GOT3 (cell line): ENCODE data around the gene LGALS13.

Experiments used
- DNase-seq: peaks from one replicate; lab custom pipeline; 2025; ENCODE audit warnings: mixed read lengths; lab: John Stamatoyannopoulos, UW

Gene LGALS13, protein sequence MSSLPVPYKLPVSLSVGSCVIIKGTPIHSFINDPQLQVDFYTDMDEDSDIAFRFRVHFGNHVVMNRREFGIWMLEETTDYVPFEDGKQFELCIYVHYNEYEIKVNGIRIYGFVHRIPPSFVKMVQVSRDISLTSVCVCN

DNA sequence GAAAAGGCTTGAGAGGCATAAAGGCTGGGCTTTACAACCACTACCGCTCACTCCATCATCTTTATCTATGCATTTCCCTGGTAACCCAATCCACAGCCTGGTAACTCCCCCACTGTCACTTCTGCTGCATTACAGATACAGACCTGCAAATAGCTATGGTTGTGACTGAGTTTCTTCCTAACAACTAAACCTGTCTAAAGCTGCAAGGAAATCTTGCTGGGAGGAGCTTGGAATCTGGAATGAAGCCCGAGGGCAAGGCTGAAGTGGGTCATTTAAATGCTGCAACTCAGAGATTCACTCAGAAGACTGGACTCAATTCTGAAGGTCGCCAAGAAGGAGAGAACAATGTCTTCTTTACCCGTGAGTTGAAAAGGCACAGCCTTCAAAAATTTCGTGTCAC lies at the start of gene LGALS13:
Gene LGALS13 (plus strand): TSS at position 301 of the 400 bp plus-strand sequence. CDS start 45 bp downstream, at position 346.
- no peak for DNase-seq

DNA sequence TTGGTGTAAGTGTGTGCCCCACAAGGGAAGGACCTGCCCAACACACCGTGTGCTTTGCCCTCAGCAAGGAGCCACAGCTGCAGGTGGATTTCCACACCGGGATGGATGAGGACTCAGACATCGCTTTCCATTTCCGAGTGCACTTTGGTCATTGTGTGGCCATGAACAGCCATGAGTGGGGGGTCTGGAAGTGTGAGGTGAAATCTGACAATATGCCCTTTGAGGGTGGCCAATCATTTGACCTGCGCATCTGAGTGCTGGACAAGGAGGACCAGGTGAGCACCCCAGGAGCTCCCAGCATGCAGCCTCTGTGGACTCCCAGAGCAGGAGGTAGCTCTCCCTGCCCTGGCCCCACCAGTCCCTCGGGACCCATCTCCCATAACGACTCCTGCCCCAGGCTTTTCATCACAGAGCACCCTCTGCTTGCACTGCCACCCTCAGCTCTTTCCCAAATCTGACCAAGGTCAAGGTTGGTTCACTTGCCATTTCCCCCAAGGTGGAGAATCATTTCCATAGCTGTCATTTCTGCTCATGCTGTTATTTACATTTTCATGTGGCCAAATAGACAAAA lies 49.2 kb upstream of the LGALS13 start:
- no peak for DNase-seq

DNA sequence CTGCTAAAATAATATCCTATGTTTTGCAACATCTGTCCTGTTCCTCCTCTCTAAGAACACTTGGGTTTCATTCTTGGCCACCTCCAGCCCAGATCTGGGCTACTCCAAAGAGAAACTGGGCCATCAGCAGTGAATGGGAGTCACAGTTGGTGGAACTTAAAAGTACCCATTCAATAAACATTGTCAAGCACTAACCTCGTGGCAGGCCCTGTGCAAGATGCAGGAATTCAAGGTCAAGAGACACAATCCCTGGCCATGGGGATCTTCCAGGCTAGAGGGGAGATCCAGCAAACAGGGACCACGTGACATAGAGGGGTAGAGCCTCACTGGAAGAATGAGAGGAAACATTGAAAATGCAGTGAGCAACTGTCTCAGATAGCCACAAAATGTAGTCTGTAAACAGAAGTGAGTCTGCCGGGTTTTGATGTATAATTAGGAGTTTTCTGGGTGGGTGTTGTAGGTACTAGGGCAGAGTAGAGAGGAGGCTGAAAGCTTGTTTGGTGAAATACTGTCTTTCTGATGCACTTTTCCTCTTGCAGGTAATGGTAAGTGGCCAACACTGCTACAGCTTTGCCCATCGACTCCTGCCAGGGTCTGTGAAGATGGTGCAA lies 47.5 kb upstream of the LGALS13 start:
- DNase-seq = no peak

DNA sequence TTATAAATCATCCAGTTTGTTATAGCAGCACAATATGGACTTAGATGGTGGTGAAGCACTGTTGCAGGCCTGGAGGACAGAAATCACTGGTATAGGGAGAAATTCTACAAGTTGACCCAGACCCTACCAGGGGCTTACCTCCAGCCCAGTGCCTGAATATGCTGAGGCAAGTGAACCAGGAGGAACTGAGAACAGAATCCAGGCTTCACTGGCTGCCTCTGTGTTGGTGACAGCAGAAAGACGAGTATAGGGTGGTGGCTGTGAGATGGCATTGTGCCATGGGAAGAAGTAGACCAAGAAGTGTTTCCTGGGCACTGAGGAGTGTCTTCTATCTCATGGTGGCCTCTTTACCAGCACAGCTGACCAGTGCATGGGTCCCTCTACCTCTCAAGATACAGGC lies 46.4 kb upstream of the LGALS13 start:
- DNase-seq = no peak

DNA sequence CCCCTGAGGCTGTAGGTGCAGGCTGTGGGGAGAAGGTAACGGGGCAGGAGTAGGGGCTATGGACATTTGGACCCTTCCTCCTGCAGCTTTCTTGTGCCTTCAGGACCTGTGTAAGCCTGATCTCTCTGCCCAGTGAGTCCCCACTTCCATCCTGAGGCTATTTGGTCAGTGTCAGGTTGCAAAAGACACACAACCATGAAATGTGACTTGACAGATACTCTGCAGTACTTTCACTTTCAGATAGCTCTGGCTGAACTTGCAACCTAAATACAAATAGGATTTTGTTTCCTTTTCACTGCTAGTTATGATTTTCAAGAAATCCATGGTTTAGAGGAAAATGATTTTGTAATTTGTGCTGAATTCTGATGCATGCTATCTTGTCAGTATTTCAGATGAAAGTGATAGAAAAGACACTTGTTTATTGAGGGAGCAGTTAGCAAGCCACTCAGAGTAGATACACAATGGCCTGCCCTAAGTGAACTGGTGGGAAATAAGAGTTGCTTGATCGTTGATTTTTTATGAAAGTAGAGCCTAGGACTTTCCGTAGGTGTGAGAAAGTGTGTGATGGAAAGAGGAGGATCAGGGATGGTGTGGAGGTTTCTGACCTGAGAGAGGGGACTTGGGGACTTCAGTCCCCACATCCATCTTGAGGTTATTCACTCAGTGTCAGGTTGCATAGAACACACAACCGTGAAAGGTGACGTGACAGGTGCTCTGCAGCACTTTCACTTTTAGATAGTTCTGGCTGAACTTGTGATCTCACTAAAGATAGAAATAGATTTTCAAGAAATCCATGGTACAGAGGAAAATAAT lies 44.3 kb upstream of the LGALS13 start:
- DNase-seq = no peak

DNA sequence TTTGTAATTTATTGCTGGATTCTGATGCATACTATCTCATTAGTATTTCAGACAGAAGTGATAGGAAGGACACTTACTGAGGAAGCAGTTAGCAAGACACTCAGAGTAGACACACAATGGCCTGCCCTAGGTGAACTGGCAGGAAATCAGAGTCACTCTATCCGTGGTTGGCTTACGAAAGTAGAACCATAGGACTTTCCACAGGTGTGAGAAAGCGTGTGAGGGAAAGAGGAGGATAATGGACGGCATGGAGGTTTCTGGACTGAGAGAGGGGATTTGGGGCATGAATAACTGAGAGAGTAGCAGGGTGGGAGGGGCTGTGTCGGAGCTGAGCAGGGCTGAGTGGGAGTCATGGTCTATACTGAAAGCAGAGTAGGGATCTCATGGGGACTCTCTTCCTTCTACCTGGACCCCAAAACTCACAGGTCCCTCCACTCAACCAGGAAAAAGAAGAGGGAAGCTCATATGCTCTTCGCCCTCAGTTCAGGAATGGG lies 43.7 kb upstream of the LGALS13 start:
- no peak for DNase-seq

DNA sequence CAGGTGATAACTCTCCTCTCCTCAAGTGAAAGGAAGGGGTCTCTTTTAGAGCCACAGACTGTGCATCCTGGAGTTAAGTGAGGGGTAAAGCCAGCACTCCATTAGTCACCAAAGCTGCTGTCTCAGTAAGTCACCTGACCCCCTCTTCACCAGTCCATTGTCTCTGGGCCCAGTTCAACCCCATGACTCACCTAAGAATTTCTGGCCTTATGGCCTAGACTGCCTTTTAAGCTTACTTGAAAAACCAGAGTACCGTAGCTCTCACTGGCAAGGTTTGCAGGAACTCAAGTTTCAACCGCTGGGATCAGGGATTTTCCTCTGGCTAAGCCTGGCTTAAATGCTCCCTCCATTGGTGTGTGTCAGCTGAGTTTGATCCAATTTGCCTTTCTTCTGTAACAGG lies 38.9 kb upstream of the LGALS13 start:
- DNase-seq = no peak

DNA sequence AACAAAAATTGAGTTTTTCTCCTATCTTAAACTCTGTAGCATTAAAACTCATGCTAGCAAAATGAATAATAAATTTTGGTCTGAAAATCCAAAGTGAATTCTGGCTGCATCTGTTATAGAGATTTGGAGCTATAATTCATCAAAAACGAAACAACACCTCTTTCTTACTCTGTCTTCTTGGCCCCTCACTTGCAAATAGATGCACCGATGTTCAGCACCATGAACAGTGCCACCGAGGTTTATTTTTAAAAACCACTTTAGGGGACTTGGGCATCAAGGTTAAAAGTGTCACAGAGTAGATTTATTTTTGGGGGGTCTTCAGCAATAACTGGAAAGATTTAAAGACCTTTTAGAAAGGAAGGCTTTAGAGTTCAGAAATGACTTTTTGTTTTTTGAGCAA lies 36.3 kb upstream of the LGALS13 start:
- no peak for DNase-seq

DNA sequence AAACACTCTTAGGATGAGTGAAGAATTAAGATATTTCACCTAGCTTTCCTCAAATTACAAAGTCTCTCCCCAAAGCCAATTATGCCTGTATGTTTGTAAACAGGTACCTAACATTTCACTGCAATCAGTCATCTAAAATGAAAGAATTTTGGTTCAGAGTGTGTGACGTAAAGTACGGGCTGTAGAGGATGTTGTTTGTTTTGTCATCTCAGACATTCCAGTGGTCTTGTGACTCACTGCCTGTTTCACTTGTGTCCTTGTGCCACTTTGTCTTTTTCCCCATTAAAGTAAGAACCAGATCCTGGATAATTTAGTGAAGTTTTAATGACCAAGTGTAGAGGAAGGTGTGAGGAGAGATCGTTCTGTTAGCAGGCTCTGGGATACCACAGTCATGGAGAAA lies 33.7 kb upstream of the LGALS13 start:
- no peak for DNase-seq

DNA sequence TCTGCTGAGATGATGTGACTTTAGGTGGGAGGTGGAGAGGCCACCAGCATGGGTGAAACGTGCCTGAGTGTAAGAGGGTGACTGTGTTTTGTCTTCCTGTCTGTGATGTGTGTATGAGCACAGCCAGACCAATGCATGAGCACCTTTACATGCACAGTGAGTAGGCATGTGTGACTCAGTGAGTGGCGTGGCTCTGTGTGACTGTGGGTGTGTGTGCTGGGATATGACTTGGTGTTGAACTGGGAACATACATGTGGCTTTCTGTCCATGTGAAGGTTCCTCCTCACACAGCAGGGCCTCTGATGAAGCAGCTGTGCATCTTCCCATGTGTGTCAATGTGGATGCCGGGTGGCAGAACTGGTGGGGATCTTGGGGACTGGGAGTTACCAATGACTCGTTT lies 19.9 kb upstream of the LGALS13 start:
- DNase-seq = no peak

DNA sequence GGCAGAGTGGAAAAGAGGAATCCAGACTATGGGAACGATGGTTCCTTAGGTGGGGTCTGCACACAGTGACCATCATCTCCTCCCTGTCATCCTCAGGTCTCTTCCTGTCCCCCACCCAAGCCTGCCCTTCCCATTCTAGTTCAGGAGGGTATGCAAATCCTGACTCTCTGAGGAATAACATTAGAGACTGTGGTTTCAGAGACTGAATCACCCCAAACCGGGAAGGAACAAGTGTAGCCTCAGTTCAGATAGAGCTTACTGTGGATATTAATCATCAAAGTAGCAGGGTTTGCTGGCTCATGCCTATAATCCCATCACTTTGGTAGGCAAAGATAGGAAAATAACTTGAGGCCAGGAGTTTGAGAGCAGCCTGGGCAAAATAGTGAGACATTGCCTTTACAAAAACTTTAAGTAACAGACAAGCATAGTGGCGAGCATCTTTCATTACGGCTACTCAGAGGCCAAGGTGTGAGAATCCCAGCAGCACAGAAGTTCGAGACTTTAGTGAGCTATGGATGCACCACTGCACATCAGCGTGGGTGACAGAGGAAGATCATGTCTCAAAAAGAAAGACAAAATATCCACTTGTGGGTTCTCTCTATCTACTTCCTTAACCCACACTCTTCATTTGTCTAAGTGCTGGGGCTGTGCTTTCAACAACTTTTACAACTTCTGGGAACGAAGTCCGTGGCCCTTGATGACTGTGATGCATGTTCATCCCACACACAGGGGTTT lies 19.3 kb upstream of the LGALS13 start:
- no peak for DNase-seq

DNA sequence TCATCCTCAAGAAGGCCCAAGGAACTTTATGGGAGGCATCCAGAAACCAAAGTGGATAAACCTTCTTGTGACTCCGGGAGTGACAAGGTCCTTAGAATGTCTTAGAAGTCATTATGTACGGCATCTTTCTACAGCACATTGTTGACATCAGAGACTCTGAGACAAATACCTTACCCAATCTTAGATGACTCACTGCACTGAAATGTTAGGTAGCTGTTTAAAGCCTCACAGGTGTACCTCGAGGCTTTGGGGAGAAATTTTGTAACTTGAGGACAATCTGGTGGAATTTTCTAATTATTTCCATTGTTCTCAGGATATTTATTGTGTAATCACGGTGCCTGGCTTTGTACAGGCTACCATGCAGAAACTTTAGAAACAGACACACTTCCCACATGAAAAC lies 14.8 kb upstream of the LGALS13 start:
- no peak for DNase-seq

DNA sequence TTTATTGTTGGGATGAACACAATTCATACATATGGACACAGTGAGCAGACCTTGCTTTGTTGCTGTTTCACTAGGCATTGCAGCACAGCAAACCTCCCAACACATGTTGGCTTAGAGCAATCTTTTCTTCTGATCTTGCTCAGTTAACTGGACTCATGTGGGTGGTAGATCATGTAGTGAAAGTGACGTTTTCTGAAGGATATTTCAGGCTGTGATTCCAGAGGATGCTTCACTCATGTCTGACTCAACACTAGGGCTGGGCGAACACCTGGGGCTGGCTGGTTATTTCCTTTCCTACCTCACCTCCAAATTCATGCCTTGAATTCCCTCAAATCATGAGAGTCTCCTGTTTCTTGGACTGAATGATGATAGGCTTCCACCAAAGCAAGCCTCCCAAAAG lies 14.3 kb upstream of the LGALS13 start:
- DNase-seq = no peak

DNA sequence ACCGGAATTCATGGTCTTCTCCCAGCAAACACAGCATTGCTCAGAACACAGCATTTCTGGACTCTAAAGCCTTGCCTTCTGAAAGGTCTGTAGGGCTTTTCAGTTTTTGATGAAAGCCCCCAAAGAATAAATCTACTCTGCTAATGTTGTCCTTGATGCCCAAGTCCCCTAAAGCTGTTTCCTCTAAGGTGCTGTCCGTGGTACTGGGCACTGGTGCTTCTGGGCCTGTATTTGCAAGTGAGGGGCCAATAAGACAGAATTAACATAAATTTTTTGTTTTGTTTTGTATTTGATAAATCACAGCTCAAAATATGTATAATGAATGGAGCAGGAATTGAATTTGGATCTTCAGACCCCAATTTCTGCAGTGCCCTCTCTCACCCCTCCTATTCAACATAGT lies 12.1 kb upstream of the LGALS13 start:
- DNase-seq = no peak

DNA sequence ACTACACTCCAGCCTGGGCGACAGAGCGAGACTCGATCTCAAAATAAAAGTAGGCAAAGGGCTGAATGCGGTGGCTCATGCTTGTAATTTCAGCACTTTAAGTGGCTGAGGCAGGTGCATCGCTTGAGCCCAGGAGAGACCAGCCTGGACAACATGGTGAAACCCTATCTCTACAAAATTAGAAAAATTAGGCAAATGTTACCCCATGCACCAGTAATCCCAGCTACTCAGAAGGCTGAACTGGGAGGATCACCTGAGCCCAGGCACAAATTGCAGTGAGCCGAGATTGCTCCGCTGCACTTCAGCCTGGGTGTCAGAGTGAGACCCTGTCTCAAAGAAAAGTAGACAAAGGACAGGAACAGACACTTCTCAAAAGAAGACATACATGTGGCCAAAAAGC lies 9.9 kb upstream of the LGALS13 start:
- no peak for DNase-seq

DNA sequence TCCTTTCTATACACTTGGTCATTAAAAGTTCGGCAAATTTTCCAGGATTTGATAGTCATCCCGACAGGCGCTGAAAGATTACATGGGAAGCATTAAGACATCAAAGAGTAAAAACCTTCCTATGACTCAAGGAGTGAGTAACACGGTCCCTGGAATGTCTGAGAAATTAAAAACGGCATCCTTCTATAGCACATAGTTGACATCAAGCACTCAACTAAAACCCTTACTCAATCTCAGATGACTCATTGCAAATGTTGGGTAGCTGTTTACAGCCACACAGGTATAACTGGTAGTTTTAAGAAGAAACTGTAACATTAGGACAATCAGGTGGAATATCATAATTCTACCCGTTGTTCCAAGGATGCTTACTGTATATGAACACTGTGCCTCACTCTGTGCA lies 6.4 kb upstream of the LGALS13 start:
- DNase-seq = no peak

DNA sequence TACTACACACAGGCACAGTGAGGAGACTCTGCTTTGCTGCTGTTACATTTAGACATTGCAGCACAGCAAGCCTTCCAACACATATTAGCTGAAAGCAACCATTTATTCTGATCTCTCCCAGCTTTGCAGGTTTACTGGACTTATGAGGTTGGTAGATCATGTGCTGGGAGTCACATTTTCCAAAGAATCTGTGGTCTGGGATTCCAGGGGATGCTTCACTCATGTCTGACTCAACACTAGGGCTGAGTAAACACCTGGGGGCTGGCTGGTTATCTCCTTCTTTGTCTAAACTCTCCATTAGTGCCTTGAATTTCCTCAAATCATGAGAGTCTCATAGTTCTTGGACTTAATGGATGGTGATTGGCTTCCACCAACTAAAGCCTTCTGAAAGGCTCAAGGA lies 5.4 kb upstream of the LGALS13 start:
- no peak for DNase-seq

DNA sequence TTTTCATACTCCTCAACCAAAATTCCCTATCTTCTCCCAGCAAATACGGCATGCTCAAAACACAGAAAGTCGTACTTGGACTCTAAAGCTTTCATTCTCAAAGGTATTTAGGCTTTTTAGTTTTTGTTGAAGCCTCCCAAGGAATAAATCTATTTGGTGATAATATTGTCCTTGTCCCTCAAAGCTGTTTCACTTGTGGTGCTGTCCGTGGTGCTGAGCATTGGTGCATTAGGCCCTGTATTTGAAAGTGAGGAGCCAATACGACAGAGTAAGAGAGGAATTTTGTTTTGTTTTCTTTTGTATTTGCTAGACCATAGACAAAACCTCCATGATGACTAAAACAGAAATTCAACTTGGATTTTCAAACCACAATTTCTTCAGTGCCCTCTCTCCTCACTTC lies 3.2 kb upstream of the LGALS13 start:
- no peak for DNase-seq

DNA sequence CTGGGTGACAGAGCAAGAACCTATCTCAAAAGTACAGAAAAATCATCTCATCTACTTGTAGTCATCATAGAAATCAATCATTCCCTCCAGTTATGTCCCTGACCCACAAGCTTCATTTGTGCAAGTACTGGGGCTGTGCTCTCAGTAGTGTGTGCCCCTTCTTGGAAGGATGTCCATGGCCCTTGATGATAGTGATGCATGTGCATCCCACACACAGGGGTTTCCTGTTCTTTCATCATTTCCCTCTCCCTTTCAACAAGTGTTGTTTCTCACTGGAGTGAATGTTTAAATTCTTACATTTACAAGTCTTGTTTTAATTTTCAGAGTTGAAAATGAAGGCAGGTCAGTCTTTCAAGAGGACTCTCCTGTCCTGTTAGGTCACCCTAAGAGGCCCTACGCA lies 1.5 kb downstream of the LGALS13 start:
- no peak for DNase-seq

DNA sequence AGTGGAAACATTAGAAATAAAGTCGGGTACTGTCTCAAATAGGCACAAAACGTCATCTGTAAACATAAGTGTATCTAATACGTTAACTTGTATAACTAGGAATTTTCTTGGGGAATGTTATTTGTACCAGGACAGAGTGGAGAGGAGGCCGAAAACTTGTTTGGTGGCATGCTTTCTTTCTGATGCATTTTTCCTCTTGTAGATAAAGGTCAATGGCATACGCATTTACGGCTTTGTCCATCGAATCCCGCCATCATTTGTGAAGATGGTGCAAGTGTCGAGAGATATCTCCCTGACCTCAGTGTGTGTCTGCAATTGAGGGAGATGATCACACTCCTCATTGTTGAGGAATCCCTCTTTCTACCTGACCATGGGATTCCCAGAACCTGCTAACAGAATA lies 4.7 kb downstream of the LGALS13 start:
- DNase-seq = no peak

DNA sequence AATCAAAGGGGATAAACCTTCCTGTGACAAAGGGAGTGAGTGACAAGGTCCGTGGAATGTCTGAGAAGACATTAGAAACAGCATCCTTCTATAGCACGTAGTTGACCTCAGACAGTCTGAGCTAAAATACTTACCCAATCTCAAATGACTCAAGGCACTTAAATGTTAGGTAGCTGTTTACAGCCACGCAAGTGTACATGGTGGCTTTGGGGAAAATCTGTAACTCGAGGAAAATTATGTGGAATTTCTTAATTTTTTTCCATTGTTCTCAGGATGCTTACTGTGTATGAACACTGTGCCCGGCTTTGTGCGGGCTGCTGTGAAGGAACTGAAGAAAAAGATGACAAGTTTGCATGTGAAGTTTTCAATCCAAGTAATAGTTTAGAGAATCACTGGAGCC lies 5.2 kb downstream of the LGALS13 start:
- no peak for DNase-seq

DNA sequence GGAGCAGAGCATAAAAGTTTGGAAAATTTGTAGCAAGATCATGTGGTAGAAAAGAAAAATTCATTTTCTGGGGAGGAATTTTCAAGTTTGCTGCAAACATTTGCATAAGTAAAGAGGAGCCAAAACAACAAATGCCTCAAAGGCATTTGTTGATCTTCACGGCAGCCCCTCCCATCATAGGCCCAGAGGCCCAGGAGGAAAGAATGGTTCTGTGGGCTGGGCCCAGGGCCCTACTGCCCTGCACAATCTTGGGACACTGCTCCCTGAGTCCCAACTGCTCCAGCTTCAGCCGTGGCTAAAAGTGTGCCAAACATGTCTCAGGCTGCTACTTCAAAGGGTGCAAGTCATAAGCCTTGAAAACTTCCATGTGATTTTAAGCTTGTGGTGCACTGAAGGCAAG lies 11.3 kb downstream of the LGALS13 start:
- no peak for DNase-seq
